HepG2 (cell line): ENCODE data around the gene NOTCH4. TPM values are rescaled to one million over a fixed set of nuclear protein-coding genes. Genes with fewer than 3 reads are reported as not detected.

ENCODE experiments used
- CTCF ChIP-seq: sonication (generic); formaldehyde crosslinking; IDR thresholded peaks from 2 replicates; pipeline ENCODE4 v1.5.0; 2020; ENCODE audit warnings: mild to moderate bottlenecking, missing genetic modification reagents, moderate library complexity
- FOXP1 ChIP-seq, 2 experiments: fragments of 450-650 bp in 1 of 2; IDR thresholded peaks; 2 replicates each; pipeline ENCODE4 v1.6.1; 2017 to 2018; ENCODE audit warnings: antibody characterized with exemption in 1 of 2
- RNF2 ChIP-seq: fragments of 450-650 bp; conservative IDR thresholded peaks from 2 replicates; pipeline ENCODE4 v1.6.1; 2016; ENCODE audit warnings: low read depth
- SAP130 ChIP-seq: IDR thresholded peaks from 2 replicates; pipeline ENCODE4 v1.6.1; 2016; ENCODE audit warnings: low read depth
- ZBTB26 ChIP-seq: IDR thresholded peaks from 2 replicates; pipeline ENCODE4 v1.6.1; 2016; ENCODE audit warnings: missing compliant biosample characterization, missing genetic modification reagents, borderline replicate concordance
- ZNF142 ChIP-seq: sonication (generic); formaldehyde crosslinking; IDR thresholded peaks from 2 replicates; pipeline ENCODE4 v1.4.0; 2020; ENCODE audit warnings: missing genetic modification reagents
- ZNF501 ChIP-seq: sonication (generic); formaldehyde crosslinking; IDR thresholded peaks from 2 replicates; pipeline ENCODE4 v1.5.1; 2020; ENCODE audit warnings: mild to moderate bottlenecking, moderate library complexity, missing genetic modification reagents
- ZNF605 ChIP-seq: sonication (generic); formaldehyde crosslinking; IDR thresholded peaks from 2 replicates; pipeline ENCODE4 v1.8.0; 2022; ENCODE audit warnings: mild to moderate bottlenecking, missing genetic modification reagents
- polyA plus RNA-seq, 8 experiments: library from polyadenylated mRNA; depleted of rRNA in 3 of 8; stranded (reverse) in 7 of 8; unstranded in 1 of 8; fragments of >200 nt; fragmentation: Illumina TruSeq in 4 of 8; extraction: Trizol in 4 of 8; gene quantifications; 2 replicates each; pipeline versions ENCODE4 v1.2.1 to v1.2.3, GENCODE V29; 2011 to 2016; ENCODE audit warnings: low read depth in 4 of 8, missing spikeins in 1 of 8, mixed read lengths in 1 of 8; ENCODE audit not compliant: insufficient read depth in 1 of 8
- total RNA-seq, 5 experiments: library from RNA; depleted of rRNA; stranded (reverse); fragments of >200 nt; fragmentation: Illumina TruSeq; extraction: Trizol; gene quantifications; 2 replicates each; pipeline ENCODE4 v1.2.3, GENCODE V29; 2016; ENCODE audit warnings: low read depth in 1 of 5
- TF ChIP-seq, protein P1 (sequence below): sonication (generic); formaldehyde crosslinking; IDR thresholded peaks from 2 replicates; pipeline ENCODE4 v1.4.0; 2020; ENCODE audit warnings: low read depth, missing genetic modification reagents
- TF ChIP-seq, protein P2 (sequence below): sonication (generic); formaldehyde crosslinking; IDR thresholded peaks from 2 replicates; pipeline ENCODE4 v1.5.1; 2020; ENCODE audit warnings: mild to moderate bottlenecking, missing genetic modification reagents

Gene NOTCH4
- total and polyA plus RNA-seq, 2 of the 13 experiments (the other 11 are each of a cell fraction or from before 2014, with no cell fraction given), result 0.51 to 0.83 TPM

DNA sequence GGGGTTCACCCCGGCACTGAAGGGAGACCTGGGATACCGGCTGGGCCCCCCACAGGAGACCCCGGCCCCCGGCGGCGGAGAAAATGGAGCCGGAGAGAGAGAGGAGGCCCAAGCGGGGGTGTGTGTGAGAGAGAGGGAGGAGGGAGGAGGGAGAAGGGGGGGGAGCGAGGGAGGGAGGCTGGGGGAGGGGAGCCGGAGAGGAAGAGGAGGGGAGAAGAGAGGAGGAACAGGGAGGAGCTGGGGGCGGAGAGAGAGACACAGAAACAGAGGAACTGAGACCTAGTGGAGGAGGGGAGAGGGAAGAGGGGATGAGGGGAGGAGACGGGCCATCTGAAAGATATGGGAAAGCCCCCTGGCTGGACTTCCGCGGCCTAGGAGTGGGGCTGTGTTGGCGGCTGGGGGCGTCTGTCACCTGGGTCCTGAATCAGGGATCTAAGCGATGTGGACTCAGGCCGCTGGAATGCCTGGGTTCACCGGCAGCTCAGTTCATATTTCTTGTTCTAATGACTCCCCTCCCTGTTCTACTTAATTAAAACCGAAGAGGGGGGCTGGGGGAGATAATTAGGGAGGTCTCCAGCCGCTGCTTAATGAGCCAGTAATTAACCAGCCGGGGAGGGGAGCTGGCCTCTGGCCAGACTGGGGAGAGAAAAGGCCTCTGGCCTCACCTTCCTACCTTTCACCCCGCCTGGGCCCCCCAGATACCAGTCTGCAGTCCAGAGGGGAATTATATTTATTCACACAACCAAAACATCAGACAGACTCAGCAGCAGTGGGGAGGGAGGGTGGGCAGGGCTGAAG is 33.6 kb downstream of the NOTCH4 start, which contains the start of gene PBX2 (continued):
- peak; percentile 27; the same call in 1 of the 2 replicates for TF ChIP-seq CTCF (CRISPR knock-in tag)
- TF ChIP-seq SAP130 (CRISPR knock-in tag), result peak; percentile 89
- TF ChIP-seq ZNF501 (CRISPR knock-in tag), result no peak
- no peak for TF ChIP-seq ZNF605 (CRISPR knock-in tag)
- TF ChIP-seq RNF2, result no peak
- TF ChIP-seq ZBTB26, result peak; percentile 68; the same call in 1 of the 2 replicates
- TF ChIP-seq, protein P1, sequence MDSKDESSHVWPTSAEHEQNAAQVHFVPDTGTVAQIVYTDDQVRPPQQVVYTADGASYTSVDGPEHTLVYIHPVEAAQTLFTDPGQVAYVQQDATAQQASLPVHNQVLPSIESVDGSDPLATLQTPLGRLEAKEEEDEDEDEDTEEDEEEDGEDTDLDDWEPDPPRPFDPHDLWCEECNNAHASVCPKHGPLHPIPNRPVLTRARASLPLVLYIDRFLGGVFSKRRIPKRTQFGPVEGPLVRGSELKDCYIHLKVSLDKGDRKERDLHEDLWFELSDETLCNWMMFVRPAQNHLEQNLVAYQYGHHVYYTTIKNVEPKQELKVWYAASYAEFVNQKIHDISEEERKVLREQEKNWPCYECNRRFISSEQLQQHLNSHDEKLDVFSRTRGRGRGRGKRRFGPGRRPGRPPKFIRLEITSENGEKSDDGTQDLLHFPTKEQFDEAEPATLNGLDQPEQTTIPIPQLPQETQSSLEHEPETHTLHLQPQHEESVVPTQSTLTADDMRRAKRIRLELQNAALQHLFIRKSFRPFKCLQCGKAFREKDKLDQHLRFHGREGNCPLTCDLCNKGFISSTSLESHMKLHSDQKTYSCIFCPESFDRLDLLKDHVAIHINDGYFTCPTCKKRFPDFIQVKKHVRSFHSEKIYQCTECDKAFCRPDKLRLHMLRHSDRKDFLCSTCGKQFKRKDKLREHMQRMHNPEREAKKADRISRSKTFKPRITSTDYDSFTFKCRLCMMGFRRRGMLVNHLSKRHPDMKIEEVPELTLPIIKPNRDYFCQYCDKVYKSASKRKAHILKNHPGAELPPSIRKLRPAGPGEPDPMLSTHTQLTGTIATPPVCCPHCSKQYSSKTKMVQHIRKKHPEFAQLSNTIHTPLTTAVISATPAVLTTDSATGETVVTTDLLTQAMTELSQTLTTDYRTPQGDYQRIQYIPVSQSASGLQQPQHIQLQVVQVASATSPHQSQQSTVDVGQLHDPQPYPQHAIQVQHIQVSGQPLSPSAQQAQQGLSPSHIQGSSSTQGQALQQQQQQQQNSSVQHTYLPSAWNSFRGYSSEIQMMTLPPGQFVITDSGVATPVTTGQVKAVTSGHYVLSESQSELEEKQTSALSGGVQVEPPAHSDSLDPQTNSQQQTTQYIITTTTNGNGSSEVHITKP (CRISPR knock-in tag), result no peak; the same call in 1 of the 2 replicates
- TF ChIP-seq ZNF142, result no peak
- no peak for TF ChIP-seq FOXP1 (IDR thresholded peaks at IDR 0.05)
- TF ChIP-seq FOXP1 (CRISPR knock-in tag; IDR thresholded peaks at IDR 0.05), result peak; percentile 28; the same call in 1 of the 2 replicates
- TF ChIP-seq, protein P2, sequence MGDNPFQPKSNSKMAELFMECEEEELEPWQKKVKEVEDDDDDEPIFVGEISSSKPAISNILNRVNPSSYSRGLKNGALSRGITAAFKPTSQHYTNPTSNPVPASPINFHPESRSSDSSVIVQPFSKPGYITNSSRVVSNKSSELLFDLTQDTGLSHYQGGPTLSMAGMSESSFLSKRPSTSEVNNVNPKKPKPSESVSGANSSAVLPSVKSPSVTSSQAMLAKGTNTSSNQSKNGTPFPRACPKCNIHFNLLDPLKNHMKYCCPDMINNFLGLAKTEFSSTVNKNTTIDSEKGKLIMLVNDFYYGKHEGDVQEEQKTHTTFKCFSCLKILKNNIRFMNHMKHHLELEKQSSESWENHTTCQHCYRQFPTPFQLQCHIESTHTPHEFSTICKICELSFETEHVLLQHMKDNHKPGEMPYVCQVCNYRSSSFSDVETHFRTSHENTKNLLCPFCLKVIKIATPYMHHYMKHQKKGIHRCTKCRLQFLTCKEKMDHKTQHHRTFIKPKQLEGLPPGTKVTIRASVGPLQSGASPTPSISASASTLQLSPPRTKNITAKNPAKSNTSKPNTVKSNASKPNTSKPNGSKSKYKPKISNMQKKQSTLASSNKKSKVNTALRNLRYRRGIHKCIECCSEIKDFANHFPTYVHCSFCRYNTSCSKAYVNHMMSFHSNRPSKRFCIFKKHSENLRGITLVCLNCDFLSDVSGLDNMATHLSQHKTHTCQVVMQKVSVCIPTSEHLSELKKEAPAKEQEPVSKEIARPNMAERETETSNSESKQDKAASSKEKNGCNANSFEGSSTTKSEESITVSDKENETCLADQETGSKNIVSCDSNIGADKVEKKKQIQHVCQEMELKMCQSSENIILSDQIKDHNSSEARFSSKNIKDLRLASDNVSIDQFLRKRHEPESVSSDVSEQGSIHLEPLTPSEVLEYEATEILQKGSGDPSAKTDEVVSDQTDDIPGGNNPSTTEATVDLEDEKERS (CRISPR knock-in tag), result no peak
